ENCODE results near the gene CCDC187. TPM values are rescaled to one million over a fixed set of nuclear protein-coding genes. Genes with fewer than 3 reads are reported as not detected.

CCDC187 gene
- total and polyA plus RNA-seq, 2 of the 8 experiments (the other 6 are each of a cell fraction or from before 2014, with no cell fraction given) = 0.02 TPM; not detected in 1

DNA sequence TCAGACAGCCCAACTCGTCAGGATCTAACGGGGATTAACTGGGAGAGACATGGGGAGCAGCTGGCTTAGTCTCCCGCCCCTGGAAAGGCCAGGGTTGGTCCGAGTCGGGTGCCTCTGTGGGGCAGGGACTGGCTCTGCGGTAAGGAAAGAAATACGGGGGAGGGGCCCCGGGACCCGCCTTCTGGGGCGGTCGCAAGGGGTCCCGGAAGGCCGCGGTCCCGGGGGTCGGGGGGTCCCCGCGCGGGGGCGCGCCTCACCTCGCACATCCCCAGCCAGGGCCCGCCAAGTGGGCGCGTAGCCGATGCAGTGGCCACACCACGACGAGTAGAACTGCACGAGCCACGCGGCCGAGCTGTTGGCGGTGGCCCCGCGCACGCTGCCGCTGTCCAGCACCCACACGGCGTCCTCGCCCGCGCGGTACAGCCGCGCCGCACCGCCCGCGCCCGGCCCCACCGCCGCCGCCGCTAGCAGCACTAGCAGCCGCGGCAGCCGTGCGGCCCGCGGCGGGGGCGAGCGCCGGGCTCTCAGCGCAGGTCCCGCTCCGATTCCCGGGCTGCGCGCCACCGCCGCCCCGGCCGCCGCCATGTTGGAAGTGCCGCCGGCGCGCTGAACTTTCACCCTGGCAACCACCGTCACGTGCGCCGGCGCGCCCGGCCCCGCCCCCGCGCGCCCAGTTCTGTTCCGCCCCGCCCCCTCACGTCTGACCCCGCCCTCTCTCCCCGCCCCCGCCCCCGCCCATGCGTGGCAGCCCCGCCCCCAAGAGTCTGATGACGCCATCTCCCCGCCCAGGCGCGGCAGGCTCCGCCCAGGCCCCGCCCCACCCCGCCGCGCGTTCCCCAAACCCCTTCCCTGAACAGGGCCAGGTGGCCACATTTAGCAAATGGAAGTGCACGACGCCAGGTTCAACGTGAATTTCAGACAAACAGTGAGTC lies 58.4 kb downstream of the CCDC187 start, which contains the start of gene QSOX2 (continued):
- TF ChIP-seq SIX5 (IDR thresholded peaks at IDR 0.05; ENCODE audit: low read depth, low read length) (no peak), YY1 (IDR thresholded peaks at IDR 0.05; ENCODE audit: low read depth, low read length) (peak; percentile 92), HDAC2 (IDR thresholded peaks at IDR 0.05; ENCODE audit: borderline replicate concordance in 1 of 2, low read depth in 2 of 2, low read length in 2 of 2) (peak in 1 of 2 experiments; percentile 91; a peak in 1 of 4 replicates), CBX8 (IDR thresholded peaks at IDR 0.05; ENCODE audit: borderline replicate concordance, low read depth, low read length) (no peak), NANOG (IDR thresholded peaks at IDR 0.05; ENCODE audit: insufficient read depth, low read depth, low read length, poor library complexity, severe bottlenecking) (no peak), FOSL1 (IDR thresholded peaks at IDR 0.05; ENCODE audit: insufficient read depth, low read depth, low read length) (no peak), ZNF274 (IDR thresholded peaks at IDR 0.05; ENCODE audit: borderline replicate concordance, extremely low read depth, low read length) (no peak), BRCA1 (IDR thresholded peaks at IDR 0.05; ENCODE audit: low read depth, low read length) (no peak), USF2 (IDR thresholded peaks at IDR 0.05; ENCODE audit: low read length) (peak; percentile 83), CHD1 (IDR thresholded peaks at IDR 0.05; ENCODE audit: low read depth, low read length) (no peak), SUZ12 (IDR thresholded peaks at IDR 0.05; ENCODE audit: low read length) (no peak), HDAC6 (IDR thresholded peaks at IDR 0.05; ENCODE audit: low read depth, low read length) (no peak), RNF2 (IDR thresholded peaks at IDR 0.05; ENCODE audit: borderline replicate concordance, low read depth, low read length, missing control alignments, poor library complexity, severe bottlenecking) (no peak), NRF1 (IDR thresholded peaks at IDR 0.05; ENCODE audit: low read depth, low read length) (no peak), BACH1 (IDR thresholded peaks at IDR 0.05; ENCODE audit: low read length) (peak; percentile 22; the same call in 1 of the 2 replicates), CTCF (IDR thresholded peaks at IDR 0.05; ENCODE audit: control extremely low read depth in 1 of 3, insufficient read depth in 1 of 3, low read depth in 1 of 3, low read length in 3 of 3) (no peak)
- TF ChIP-seq, protein P1, sequence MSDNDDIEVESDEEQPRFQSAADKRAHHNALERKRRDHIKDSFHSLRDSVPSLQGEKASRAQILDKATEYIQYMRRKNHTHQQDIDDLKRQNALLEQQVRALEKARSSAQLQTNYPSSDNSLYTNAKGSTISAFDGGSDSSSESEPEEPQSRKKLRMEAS (IDR thresholded peaks at IDR 0.05) = peak; percentile 93
